B cell (primary cell): ENCODE results near the gene GCAT.

Source experiments
- CTCF ChIP-seq: fragments of 200-600 bp; IDR thresholded peaks from one replicate; pipeline ENCODE4 v1.8.0; 2022; ENCODE audit warnings: antibody characterized with exemption, mild to moderate bottlenecking
- EZH2 ChIP-seq: IDR thresholded peaks from 2 replicates; pipeline ENCODE4 v1.6.1; 2012; ENCODE audit warnings: borderline replicate concordance, low read depth, mild to moderate bottlenecking, moderate library complexity, low read length; ENCODE audit not compliant: insufficient read depth, poor library complexity, severe bottlenecking

DNA sequence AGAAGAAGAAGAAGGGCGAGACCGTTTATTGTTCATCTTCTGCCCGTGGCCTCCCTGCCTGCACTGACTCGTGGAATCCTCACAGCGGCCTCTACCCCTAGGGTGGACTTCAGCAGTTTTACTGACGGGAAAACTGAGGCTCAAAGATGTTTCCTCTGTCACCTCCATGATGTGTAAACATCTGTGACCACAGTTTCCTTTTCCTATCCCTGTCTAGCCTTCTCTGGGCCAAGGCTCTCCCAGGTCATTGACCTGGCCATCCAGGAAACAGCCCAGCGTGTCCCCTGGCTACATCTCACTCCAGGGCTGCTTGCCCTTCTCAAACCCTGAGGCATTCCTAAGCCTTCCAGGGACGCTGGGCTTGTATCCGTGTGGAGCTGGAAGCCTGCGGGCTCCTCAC is 49.0 kb upstream of the GCAT start:
- TF ChIP-seq CTCF: no peak
- TF ChIP-seq EZH2: no peak
